Activated CD8-positive, alpha-beta memory T cell treated with anti-CD3 and anti-CD28 coated beads for 24 hours (primary cell): ENCODE results near the gene CHCHD6.
A peak's percentile ranks its signal among the peaks of the same experiment; 100 is the strongest.

Experiments used
- DNase-seq: peaks from one replicate; pipeline ENCODE4 v3.0.0-alpha.2; 2020

Gene CHCHD6

GRCh38 chr3:126900859-126901540 is 197.0 kb downstream of the CHCHD6 start:
- no peak for DNase-seq

- no peak for DNase-seq
These were observed 197.6 kb downstream of the CHCHD6 start for GRCh38 chr3:126901631-126902030.

DNA sequence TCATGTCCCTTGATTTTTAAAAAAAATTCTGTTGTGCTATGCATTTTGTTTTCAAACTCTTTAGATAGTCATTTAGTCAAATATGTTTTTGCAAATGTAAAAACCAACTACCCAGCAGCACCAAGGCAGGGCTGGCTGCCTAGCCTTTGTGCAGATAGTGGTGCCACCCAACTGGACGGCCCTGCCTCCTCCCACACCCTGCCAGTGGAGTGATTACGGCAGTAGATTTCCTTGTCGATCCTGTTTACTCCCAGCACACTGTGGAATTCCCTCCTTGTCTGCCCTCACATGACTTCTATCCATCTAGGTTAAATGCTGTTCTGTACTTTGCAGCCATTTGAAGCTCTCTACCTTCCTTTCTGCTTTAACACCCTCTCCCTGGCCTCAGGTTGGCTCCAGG is 199.5 kb downstream of the CHCHD6 start:
- no peak for DNase-seq

GRCh38 chr3:126907557-126907956 is 203.5 kb downstream of the CHCHD6 start:
- DNase-seq = no peak

GRCh38 chr3:126908752-126909275 is 204.8 kb downstream of the CHCHD6 start:
- DNase-seq = no peak

- DNase-seq = no peak
These were observed 206.2 kb downstream of the CHCHD6 start for GRCh38 chr3:126910231-126910630.

DNA sequence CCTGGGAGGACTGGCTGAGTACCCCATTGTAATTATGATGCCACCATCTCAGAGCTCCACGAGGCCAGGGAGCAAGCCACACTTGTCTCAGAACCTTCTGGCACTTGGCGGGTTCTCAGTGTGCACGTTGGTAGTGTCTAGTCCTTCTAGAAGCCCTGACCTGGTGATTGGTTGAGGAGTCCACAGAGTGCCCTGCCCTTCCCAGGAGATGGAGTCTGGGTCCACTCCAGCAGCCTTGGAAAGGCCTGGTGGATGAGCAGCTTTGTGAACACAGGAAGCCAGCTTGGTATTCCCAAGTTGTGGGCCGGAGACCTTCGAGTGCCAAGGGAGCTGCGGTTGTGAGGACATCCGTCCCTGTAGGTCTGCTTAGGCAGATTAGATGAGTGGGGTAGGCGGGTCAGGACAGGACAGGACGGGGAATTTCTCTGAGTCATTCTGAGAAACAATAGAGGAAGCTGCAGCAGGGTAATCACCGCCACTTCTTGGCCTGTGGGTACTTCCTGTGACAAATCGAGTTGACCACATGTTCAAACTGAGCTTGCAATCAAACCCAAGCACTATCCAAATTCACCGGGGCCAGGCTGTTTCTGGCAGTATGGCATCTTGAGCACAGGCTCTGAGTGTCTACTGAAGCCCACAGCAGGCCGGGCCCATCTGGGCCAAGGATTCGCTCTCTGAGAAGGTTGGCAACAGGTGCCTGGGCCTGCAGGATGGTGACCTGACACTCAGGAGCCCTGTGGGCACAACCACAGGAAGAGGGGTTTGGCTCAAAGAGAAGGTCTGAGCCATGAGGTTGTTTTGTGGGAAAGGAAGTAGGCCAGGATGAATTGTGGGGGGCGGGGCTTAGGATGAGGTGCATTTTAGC is 207.4 kb downstream of the CHCHD6 start:
- peak; percentile 83 for DNase-seq

DNA sequence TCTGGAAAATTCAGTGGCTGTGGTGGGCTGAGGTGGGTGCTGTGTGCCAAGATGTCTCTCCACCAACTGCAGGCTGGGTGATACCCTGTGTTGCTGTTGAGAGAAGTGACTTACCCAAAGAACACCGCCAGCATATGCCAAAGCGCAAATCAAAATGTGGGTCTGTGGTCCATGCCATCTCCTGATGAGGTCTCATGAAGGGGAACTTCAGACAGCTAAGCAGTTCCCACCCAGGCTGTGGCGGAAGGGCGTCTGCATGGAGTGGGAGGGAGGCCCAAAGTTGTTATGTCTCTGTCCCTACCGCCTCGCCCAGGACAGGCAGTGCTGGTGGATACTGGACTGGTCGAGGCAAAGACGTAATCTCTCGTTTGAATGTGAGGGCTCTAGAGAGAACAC is 208.0 kb downstream of the CHCHD6 start:
- peak; percentile 62 for DNase-seq

- no peak for DNase-seq
These were observed 208.6 kb downstream of the CHCHD6 start for GRCh38 chr3:126912491-126913195.

DNA sequence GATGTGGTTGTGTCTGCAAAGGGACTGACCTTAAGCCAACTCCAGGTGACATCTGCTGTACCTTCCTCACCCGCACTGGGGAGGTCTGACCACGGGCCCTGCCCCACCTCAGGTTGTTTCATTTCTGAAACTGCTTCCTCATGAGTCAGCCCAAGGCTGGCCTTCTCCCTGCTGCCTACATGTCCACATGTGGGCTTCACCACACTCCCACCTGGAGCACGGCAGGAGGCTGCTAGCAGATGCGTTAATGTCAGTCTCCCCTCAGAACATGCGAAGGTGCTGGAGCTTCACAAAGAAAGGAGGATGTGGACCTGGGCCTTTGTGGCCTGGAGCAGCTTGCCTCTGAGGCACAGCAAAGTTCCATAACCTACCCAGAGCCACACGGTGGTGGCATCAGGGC is 209.5 kb downstream of the CHCHD6 start:
- no peak for DNase-seq

DNA sequence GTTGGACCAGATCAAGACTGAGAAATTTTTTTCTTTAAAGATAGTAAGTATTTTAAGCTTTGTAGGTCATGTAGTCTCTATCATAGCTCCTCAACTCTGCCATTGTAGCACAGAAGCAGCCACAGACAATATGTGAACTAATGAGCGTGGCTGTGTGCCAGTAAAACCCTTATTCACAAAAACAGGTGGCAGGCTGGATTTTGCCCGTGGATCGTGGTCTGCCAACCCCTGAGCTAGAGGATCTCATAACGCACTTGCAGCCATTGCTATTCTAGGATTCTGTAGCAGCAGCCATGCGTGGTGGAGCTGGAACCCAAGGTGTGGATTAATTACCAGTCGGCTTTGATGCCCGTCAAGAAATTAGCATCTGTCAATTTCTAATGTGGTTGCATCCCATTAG is 210.2 kb downstream of the CHCHD6 start:
- no peak for DNase-seq

- no peak for DNase-seq
These were observed 211.0 kb downstream of the CHCHD6 start for GRCh38 chr3:126915015-126915414.

- no peak for DNase-seq
These were observed 212.5 kb downstream of the CHCHD6 start for GRCh38 chr3:126916546-126916945.

- DNase-seq = no peak
These were observed 213.3 kb downstream of the CHCHD6 start for GRCh38 chr3:126917232-126917804.

DNA sequence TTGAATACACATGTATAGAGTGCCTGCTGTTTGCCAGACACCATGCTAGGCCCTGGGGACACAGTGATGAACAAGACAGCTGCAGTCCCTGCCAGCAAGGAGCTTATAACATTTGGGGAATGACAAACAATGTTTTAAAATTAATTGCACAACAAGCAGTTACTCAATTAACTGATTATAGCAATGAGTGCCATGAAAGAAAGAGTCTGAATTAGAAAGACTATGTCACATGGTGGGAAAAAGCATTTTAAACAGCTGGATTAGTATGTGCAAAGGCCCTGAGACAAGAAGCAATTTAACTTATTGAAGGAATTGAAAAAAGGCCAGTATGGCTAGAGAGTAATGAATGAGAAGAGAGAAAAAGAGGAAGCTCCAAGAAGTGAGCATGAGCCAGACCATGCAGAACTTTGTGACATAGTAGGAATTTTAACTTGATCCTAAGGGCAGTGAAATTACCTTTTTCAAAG is 214.3 kb downstream of the CHCHD6 start:
- DNase-seq = no peak

GRCh38 chr3:126921085-126921824 is 217.2 kb downstream of the CHCHD6 start:
- no peak for DNase-seq

DNA sequence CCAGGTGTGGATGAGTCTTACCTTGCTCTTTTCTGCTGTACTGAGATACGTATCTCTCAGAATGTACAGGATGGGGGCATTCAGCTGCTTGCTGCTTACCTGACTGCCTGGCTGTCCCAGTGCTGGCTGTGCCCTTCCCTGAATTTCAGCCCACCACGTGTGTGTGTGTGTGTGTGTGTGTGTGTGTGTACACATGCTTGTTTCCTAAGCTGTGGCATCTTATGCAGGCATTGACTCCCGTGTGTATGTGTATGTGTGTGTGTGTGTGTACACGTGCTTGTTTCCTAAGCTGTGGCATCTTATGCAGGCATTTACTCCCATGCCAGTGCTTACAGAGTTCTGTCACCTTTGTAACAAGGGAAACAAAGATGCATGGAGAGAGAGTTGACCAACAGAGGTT is 218.4 kb downstream of the CHCHD6 start:
- DNase-seq = no peak

DNA sequence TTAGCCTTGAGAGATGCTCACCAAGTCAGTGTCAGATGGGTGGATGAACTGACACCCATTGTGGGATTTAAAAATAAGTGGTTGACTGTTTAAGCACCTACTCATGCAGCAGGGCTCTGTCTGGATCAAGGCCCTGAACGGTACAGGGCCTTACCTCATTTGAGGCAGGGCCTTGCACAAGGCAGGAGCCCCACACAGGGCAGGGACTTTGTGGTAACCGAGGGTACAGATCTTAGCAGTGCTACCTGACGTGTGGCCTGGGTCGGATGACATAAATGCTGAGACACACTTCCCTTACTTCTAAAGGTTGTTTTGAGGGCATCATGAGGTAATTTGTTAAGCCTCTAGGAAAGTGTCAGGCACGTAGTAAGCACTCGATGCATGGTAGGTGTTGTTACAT is 219.4 kb downstream of the CHCHD6 start:
- no peak for DNase-seq

DNA sequence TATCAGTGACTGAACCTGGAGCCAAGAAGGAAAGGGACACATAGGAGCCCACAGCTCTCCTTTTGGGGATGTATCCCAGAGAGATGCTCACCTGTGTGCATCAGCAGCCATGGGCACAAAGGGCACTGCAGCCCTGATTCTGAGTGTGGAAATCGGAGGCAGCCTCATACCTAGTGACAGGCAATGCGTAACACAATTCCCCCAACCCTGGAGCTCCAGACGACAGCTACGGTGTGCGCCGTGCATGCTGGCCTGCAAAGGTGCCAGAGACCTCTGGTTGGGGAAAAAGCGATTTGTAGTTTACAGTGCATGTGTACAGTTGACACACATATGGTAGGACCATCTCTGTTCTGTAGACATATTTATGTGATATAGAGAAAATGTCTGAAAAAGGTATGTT is 219.9 kb downstream of the CHCHD6 start:
- no peak for DNase-seq

- no peak for DNase-seq
These were observed 220.4 kb downstream of the CHCHD6 start for GRCh38 chr3:126924458-126924857.

- DNase-seq = no peak
These were observed 221.6 kb downstream of the CHCHD6 start for GRCh38 chr3:126925411-126926171.
